GM12865 (cell line): ENCODE measurements around the gene ACKR2.

Experiments
- DNase-seq: peaks from one replicate; pipeline ENCODE4 v3.0.0; 2010; ENCODE audit warnings: low read depth
- H3K4me3 ChIP-seq: 2 replicates; pipeline ENCODE4 v1.5.1; 2011; ENCODE audit warnings: mild to moderate bottlenecking, low read depth, low read length, control low read depth
- CTCF ChIP-seq: IDR thresholded peaks from 2 replicates; pipeline ENCODE4 v1.5.1; 2011; ENCODE audit warnings: low read length, control low read depth, low read depth, inconsistent platforms; ENCODE audit not compliant: insufficient read depth; ENCODE audit errors: missing control alignments

The ACKR2 gene

GRCh38 chr3:42887084-42887483 is 77.8 kb downstream of the ACKR2 start:
- DNase-seq: no peak
- no peak overlapping the region for H3K4me3 ChIP-seq
- no peak for TF ChIP-seq CTCF

- TF ChIP-seq CTCF: no peak
- DNase-seq: no peak
- no peak overlapping the region for H3K4me3 ChIP-seq
These were observed 81.8 kb downstream of the ACKR2 start for GRCh38 chr3:42891042-42891441.

DNA sequence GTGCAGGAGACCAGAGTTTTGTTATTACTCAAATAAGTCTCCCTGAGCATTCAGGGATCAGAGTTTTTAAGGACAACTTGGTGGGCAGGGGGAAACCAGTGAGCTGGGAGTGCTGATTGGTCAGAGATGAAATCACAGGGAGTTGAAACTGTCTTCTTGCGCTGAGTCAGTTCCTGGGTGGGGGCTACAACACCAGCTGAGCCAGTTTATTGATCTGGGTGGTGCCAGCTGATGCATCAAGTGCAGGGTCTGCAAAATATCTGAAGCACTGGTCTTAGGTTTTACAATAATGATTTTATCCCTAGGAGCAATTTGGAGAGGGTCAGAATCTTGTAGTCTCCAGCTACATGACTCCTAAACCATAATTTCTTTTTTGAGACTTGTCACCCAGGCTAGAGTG is 82.9 kb downstream of the ACKR2 start:
- no peak for DNase-seq
- no peak for TF ChIP-seq CTCF
- H3K4me3 ChIP-seq: no peak overlapping the region

GRCh38 chr3:42892807-42893206 is 83.6 kb downstream of the ACKR2 start:
- no peak overlapping the region for H3K4me3 ChIP-seq
- no peak for DNase-seq
- no peak for TF ChIP-seq CTCF

DNA sequence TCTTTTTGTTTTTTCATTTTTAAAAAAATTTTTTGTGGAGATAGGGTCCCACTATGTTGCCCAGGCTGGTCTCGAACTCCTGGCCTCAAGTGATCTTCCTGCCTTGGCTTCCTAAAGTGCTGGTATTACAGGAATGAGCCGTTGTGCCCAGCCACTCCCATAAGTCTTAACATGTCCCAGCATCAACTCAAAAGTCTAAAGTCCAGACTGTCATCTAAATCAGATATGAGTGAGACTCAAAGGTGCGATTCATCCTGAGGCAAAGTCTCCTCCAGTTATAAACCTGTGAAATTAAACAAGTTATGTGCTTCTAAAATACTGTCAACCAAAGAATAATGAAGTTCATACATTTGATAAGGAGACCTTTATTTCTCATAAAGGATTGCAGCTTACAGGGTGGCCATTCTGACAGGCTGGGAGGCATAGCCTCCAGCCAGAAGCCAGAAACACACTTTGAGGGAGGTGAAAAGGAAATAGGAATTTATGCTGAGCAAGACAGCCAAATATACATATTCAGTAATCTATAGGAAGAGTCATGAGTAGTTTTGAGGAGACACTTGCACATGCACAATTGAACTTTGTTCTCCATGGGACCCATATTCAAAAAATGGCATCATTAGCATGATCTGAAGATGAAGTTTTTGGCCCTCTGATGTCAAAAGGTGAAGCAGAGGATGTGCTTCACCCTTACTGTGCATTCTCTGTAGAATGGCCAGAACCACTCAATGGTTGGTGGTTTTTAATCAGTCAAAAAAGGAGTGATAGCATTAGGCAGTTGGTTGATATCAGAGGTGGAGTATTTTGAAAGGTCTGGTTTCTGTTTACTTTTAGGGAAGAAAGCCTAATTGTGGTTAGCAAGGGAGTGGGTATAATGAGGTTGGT is 85.7 kb downstream of the ACKR2 start:
- no peak for DNase-seq
- no peak overlapping the region for H3K4me3 ChIP-seq
- TF ChIP-seq CTCF: no peak

DNA sequence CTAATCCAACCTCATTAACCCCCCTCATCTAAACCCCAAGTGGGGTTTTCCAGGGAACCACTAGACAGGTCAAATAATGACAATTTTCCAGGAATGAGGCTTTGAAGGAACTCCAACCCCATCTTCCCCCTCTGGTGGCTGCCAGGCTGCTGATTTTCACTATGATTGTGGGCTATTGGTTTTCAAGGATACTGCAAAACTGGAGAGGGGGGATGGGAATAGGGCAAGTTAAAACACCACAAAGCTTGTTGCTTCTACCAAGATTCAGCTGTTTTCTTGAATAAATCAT is 86.3 kb downstream of the ACKR2 start:
- TF ChIP-seq CTCF: no peak
- DNase-seq: no peak
- H3K4me3 ChIP-seq: no peak overlapping the region
